CD8-positive, alpha-beta memory T cell (primary cell): ENCODE results near the gene EXO1. TPM values are rescaled to one million over a fixed set of nuclear protein-coding genes. Genes with fewer than 3 reads are reported as not detected.

ENCODE experiments used
- CTCF ChIA-PET: fragments of 350-600 bp; sonication (Branson Sonifier 250); formaldehyde crosslinking; loops from one replicate; lab custom pipeline; 2021; ENCODE audit warnings: antibody characterized with exemption; lab: Charles Lee
- POLR2A ChIA-PET: fragments of 350-600 bp; sonication (Branson Sonifier 250); formaldehyde crosslinking; loops from one replicate; lab custom pipeline; 2021; ENCODE audit warnings: antibody characterized with exemption; lab: Charles Lee
- DNase-seq, 5 donors: peaks; one replicate each; pipeline versions ENCODE4 v3.0.0 to v3.0.0-alpha.2; 2020 to 2022; ENCODE audit warnings: mixed read lengths in 1 of 5
- H3K27ac ChIP-seq: one replicate; pipeline ENCODE4 v1.7.0; 2013; ENCODE audit warnings: low read depth, mild to moderate bottlenecking, low read length, moderate library complexity
- H3K27me3 ChIP-seq: 2 replicates; pipeline ENCODE4 v1.7.0; 2013; ENCODE audit warnings: low read length, mild to moderate bottlenecking; ENCODE audit not compliant: insufficient read depth, poor library complexity, severe bottlenecking
- H3K36me3 ChIP-seq: 2 replicates; pipeline ENCODE4 v1.7.0; 2013; ENCODE audit warnings: mild to moderate bottlenecking, low read length, moderate library complexity; ENCODE audit not compliant: insufficient read depth
- H3K4me1 ChIP-seq: 2 replicates; pipeline ENCODE4 v1.7.0; 2013; ENCODE audit warnings: mild to moderate bottlenecking, low read length, moderate library complexity; ENCODE audit not compliant: insufficient read depth
- H3K4me3 ChIP-seq: 2 replicates; pipeline ENCODE4 v1.7.0; 2013; ENCODE audit warnings: mild to moderate bottlenecking, low read length
- H3K9me3 ChIP-seq: 2 replicates; pipeline ENCODE4 v1.7.0; 2013; ENCODE audit warnings: mild to moderate bottlenecking, low read length
- H3K27ac Mint-ChIP-seq, 8 donors: one replicate each; pipeline ENCODE4 v1.8.0; 2020 to 2021; ENCODE audit warnings: mixed read lengths in 8 of 8, mild to moderate bottlenecking in 6 of 8, inconsistent platforms in 3 of 8, moderate library complexity in 3 of 8
- H3K27me3 Mint-ChIP-seq, 2 donors: one replicate each; pipeline ENCODE4 v1.8.0; 2020 to 2021; ENCODE audit warnings: mixed read lengths in 2 of 2, mild to moderate bottlenecking in 1 of 2, moderate library complexity in 1 of 2
- H3K36me3 Mint-ChIP-seq, 3 donors: one replicate each; pipeline ENCODE4 v1.8.0; 2020 to 2021; ENCODE audit warnings: mixed read lengths in 3 of 3, inconsistent platforms in 1 of 3, mild to moderate bottlenecking in 1 of 3
- H3K4me1 Mint-ChIP-seq, 3 donors: one replicate each; pipeline ENCODE4 v1.8.0; 2020 to 2021; ENCODE audit warnings: mixed read lengths in 3 of 3, inconsistent platforms in 1 of 3, mild to moderate bottlenecking in 1 of 3
- H3K4me3 Mint-ChIP-seq, 7 donors: one replicate each; pipeline ENCODE4 v1.8.0; 2020 to 2021; ENCODE audit warnings: mixed read lengths in 7 of 7, mild to moderate bottlenecking in 6 of 7, moderate library complexity in 4 of 7, inconsistent platforms in 2 of 7
- H3K9me3 Mint-ChIP-seq, 5 donors: one replicate each; pipeline ENCODE4 v1.8.0; 2020 to 2022; ENCODE audit warnings: mixed read lengths in 5 of 5, mild to moderate bottlenecking in 3 of 5, moderate library complexity in 2 of 5, inconsistent platforms in 1 of 5
- polyA plus RNA-seq: library from polyadenylated mRNA; unstranded; fragments of 300-500 nt; fragmentation: Illumina TruSeq; gene quantifications from one replicate; pipeline ENCODE4 v1.2.3, GENCODE V29; 2021
- total RNA-seq, 2 experiments: library from RNA; stranded (reverse); gene quantifications; one replicate each; pipeline ENCODE4 v1.2.3, GENCODE V29; 2021

EXO1 gene
- total and polyA plus RNA-seq, 3 experiments from 2014 or later: 0.49 to 76.1 (median 65.8) TPM

- Mint-ChIP-seq H3K4me1 (no peaks in the 10 kb centered on the region), H3K9me3 (no peaks in the 10 kb centered on the region), H3K36me3 (no peaks in the 10 kb centered on the region), H3K27ac (no peak overlapping the region), H3K4me3 (no peak overlapping the region), H3K27me3 (peaks cover 6 to 16% of the 10 kb centered on the region in 2 donors)
- DNase-seq: no peak
- Histone ChIP-seq H3K4me3 (no peak overlapping the region), H3K27me3 (no peaks in the 10 kb centered on the region), H3K9me3 (no peaks in the 10 kb centered on the region), H3K36me3 (no peaks in the 10 kb centered on the region), H3K27ac (no peak overlapping the region), H3K4me1 (no peaks in the 10 kb centered on the region)
- ChIA-PET POLR2A (no interaction called here), CTCF (no interaction called here)
These were observed 32.0 kb upstream of the EXO1 start for GRCh38 chr1:241816008-241816407.

GRCh38 chr1:241817331-241817792, 30.6 kb upstream of the EXO1 start:
- Mint-ChIP-seq H3K9me3 (no peaks in the 10 kb centered on the region), H3K4me1 (no peaks in the 10 kb centered on the region), H3K36me3 (no peaks in the 10 kb centered on the region), H3K27me3 (peaks cover 5 to 16% of the 10 kb centered on the region in 2 donors), H3K27ac (no peak overlapping the region), H3K4me3 (no peak overlapping the region)
- Histone ChIP-seq H3K27me3 (no peaks in the 10 kb centered on the region), H3K4me1 (no peaks in the 10 kb centered on the region), H3K4me3 (no peak overlapping the region), H3K36me3 (no peaks in the 10 kb centered on the region), H3K9me3 (no peaks in the 10 kb centered on the region), H3K27ac (no peak overlapping the region)
- ChIA-PET CTCF (no interaction called here), POLR2A (no interaction called here)
- no peak for DNase-seq

- Histone ChIP-seq H3K4me3 (no peak overlapping the region), H3K9me3 (no peaks in the 10 kb centered on the region), H3K27me3 (no peaks in the 10 kb centered on the region), H3K4me1 (no peaks in the 10 kb centered on the region), H3K36me3 (no peaks in the 10 kb centered on the region), H3K27ac (no peak overlapping the region)
- Mint-ChIP-seq H3K9me3 (no peaks in the 10 kb centered on the region), H3K36me3 (peaks cover 0 to 2% (median 0%) of the 10 kb centered on the region in 3 donors), H3K27me3 (peaks cover 5 to 13% of the 10 kb centered on the region in 2 donors), H3K27ac (no peak overlapping the region), H3K4me1 (no peaks in the 10 kb centered on the region), H3K4me3 (no peak overlapping the region)
- POLR2A ChIA-PET: no interaction called here
- no peak for DNase-seq
- CTCF ChIA-PET: no interaction called here
These were observed 29.9 kb upstream of the EXO1 start for GRCh38 chr1:241817956-241818612.

GRCh38 chr1:241819340-241819866, 28.6 kb upstream of the EXO1 start:
- CTCF ChIA-PET: interaction anchor here (1.0 kb wide), 1 partner anchor 10 kb away, joined by 3 read pairs; no protein-coding TSS in a partner anchor
- no peaks in the 10 kb centered on the region for H3K36me3 ChIP-seq
- H3K36me3 Mint-ChIP-seq: peaks cover 0 to 2% (median 0%) of the 10 kb centered on the region in 3 donors
- H3K4me1 Mint-ChIP-seq: no peaks in the 10 kb centered on the region
- no peaks in the 10 kb centered on the region for H3K27me3 ChIP-seq
- POLR2A ChIA-PET: no interaction called here
- H3K4me3 Mint-ChIP-seq: no peak overlapping the region
- H3K9me3 Mint-ChIP-seq: no peaks in the 10 kb centered on the region
- H3K4me1 ChIP-seq: no peaks in the 10 kb centered on the region
- DNase-seq: no peak
- peaks cover 6 to 15% of the 10 kb centered on the region in 2 donors for H3K27me3 Mint-ChIP-seq
- H3K27ac Mint-ChIP-seq: no peak overlapping the region
- H3K27ac ChIP-seq: no peak overlapping the region
- H3K4me3 ChIP-seq: no peak overlapping the region
- H3K9me3 ChIP-seq: no peaks in the 10 kb centered on the region

- H3K4me3 Mint-ChIP-seq: no peak overlapping the region
- no peak overlapping the region for H3K27ac ChIP-seq
- H3K36me3 Mint-ChIP-seq: peaks cover 0 to 2% (median 0%) of the 10 kb centered on the region in 3 donors
- H3K9me3 Mint-ChIP-seq: no peaks in the 10 kb centered on the region
- no peak for DNase-seq
- H3K27me3 Mint-ChIP-seq: peaks cover 7 to 15% of the 10 kb centered on the region in 2 donors
- H3K4me3 ChIP-seq: no peak overlapping the region
- H3K27ac Mint-ChIP-seq: no peak overlapping the region
- H3K9me3 ChIP-seq: no peaks in the 10 kb centered on the region
- POLR2A ChIA-PET: no interaction called here
- H3K4me1 ChIP-seq: no peaks in the 10 kb centered on the region
- no peaks in the 10 kb centered on the region for H3K4me1 Mint-ChIP-seq
- H3K36me3 ChIP-seq: no peaks in the 10 kb centered on the region
- H3K27me3 ChIP-seq: no peaks in the 10 kb centered on the region
- CTCF ChIA-PET: no interaction called here
These were observed 26.6 kb upstream of the EXO1 start for GRCh38 chr1:241821363-241821762.

GRCh38 chr1:241822846-241823245, 25.2 kb upstream of the EXO1 start:
- no peaks in the 10 kb centered on the region for H3K27me3 ChIP-seq

GRCh38 chr1:241823925-241824324, 24.1 kb upstream of the EXO1 start:
- H3K27me3 Mint-ChIP-seq: peaks cover 3 to 7% of the 10 kb centered on the region in 2 donors

More at GRCh38 chr1:241822846-241823245, 25.2 kb upstream of the EXO1 start:
- ChIA-PET POLR2A (no interaction called here), CTCF (no interaction called here)
- Histone ChIP-seq H3K4me1 (no peaks in the 10 kb centered on the region), H3K36me3 (no peaks in the 10 kb centered on the region), H3K9me3 (no peaks in the 10 kb centered on the region), H3K4me3 (no peak overlapping the region), H3K27ac (no peak overlapping the region)
- peaks cover 6 to 7% of the 10 kb centered on the region in 2 donors for H3K27me3 Mint-ChIP-seq
- DNase-seq: no peak
- no peak overlapping the region for H3K27ac Mint-ChIP-seq
- no peaks in the 10 kb centered on the region for H3K4me1 Mint-ChIP-seq
- no peaks in the 10 kb centered on the region for H3K9me3 Mint-ChIP-seq
- peaks cover 0 to 2% (median 0%) of the 10 kb centered on the region in 3 donors for H3K36me3 Mint-ChIP-seq
- no peak overlapping the region for H3K4me3 Mint-ChIP-seq

GRCh38 chr1:241825581-241825980, 22.4 kb upstream of the EXO1 start:
- Histone ChIP-seq H3K4me3 (no peak overlapping the region), H3K36me3 (no peaks in the 10 kb centered on the region), H3K9me3 (no peaks in the 10 kb centered on the region), H3K27me3 (no peaks in the 10 kb centered on the region), H3K4me1 (no peaks in the 10 kb centered on the region), H3K27ac (no peak overlapping the region)
- DNase-seq: no peak
- no peak overlapping the region for H3K27ac Mint-ChIP-seq
- H3K27me3 Mint-ChIP-seq: peaks cover 5 to 7% of the 10 kb centered on the region in 2 donors
- ChIA-PET CTCF (no interaction called here), POLR2A (no interaction called here)
- no peaks in the 10 kb centered on the region for H3K9me3 Mint-ChIP-seq
- H3K4me1 Mint-ChIP-seq: no peaks in the 10 kb centered on the region
- no peak overlapping the region for H3K4me3 Mint-ChIP-seq
- peaks cover 0 to 2% (median 0%) of the 10 kb centered on the region in 3 donors for H3K36me3 Mint-ChIP-seq

More at GRCh38 chr1:241823925-241824324, 24.1 kb upstream of the EXO1 start:
- Mint-ChIP-seq H3K36me3 (peaks cover 0 to 2% (median 0%) of the 10 kb centered on the region in 3 donors), H3K9me3 (no peaks in the 10 kb centered on the region), H3K27ac (no peak overlapping the region), H3K4me3 (no peak overlapping the region), H3K4me1 (no peaks in the 10 kb centered on the region)
- Histone ChIP-seq H3K9me3 (no peaks in the 10 kb centered on the region), H3K4me3 (no peak overlapping the region), H3K27me3 (no peaks in the 10 kb centered on the region), H3K27ac (no peak overlapping the region), H3K36me3 (no peaks in the 10 kb centered on the region), H3K4me1 (no peaks in the 10 kb centered on the region)
- CTCF ChIA-PET: no interaction called here
- POLR2A ChIA-PET: no interaction called here
- no peak for DNase-seq
